ENCODE results near the gene ICAM2.

The ICAM2 gene

GRCh38 chr17:64067657-64068056 lies 47.2 kb upstream of the ICAM2 start:
- H3K4me3 ChIP-seq (ENCODE audit: insufficient read depth, low read length, poor library complexity, severe bottlenecking) = no peak overlapping the region
- TF ChIP-seq EZH2phosphoT487 (conservative IDR thresholded peaks at IDR 0.05; ENCODE audit: low read length) = no peak
- TF ChIP-seq CTCF (IDR thresholded peaks at IDR 0.05; ENCODE audit: insufficient read depth, low read length, poor library complexity, severe bottlenecking) = no peak
- no peak overlapping the region for H3K27ac ChIP-seq (ENCODE audit: low read depth, low read length)
- no peaks in the 10 kb centered on the region for H3K36me3 ChIP-seq (ENCODE audit: low read length)
- H3K4me2 ChIP-seq (ENCODE audit: low read depth, low read length, poor library complexity, severe bottlenecking) = no peak overlapping the region
- H3K9ac ChIP-seq (ENCODE audit: low read length) = no peak overlapping the region
- H4K20me1 ChIP-seq (ENCODE audit: low read depth, low read length) = no peaks in the 10 kb centered on the region
- no peaks in the 10 kb centered on the region for H3K27me3 ChIP-seq (ENCODE audit: low read length)
- H3K9me3 ChIP-seq (ENCODE audit: insufficient read depth, low read length) = peaks cover 9% of the 10 kb centered on the region; the same call in 1 of the 2 replicates
- H3K79me2 ChIP-seq (ENCODE audit: insufficient read depth, low read length) = no peaks in the 10 kb centered on the region
- no peak overlapping the region for H2AFZ ChIP-seq (ENCODE audit: low read depth, low read length, severe bottlenecking)
- H3F3A ChIP-seq (ENCODE audit: insufficient read depth) = no peaks in the 10 kb centered on the region
- no peaks in the 10 kb centered on the region for H3K9me2 ChIP-seq (replicated peaks; ENCODE audit: insufficient read depth, low read length)

GRCh38 chr17:64066716-64067115 lies 46.3 kb upstream of the ICAM2 start:
- Histone ChIP-seq H3K36me3 (ENCODE audit: low read length) (no peaks in the 10 kb centered on the region), H3K9me3 (ENCODE audit: insufficient read depth, low read length) (peaks cover 9% of the 10 kb centered on the region; the same call in 1 of the 2 replicates), H3K4me2 (ENCODE audit: low read depth, low read length, poor library complexity, severe bottlenecking) (no peak overlapping the region), H3K27me3 (ENCODE audit: low read length) (no peaks in the 10 kb centered on the region), H3K4me3 (ENCODE audit: insufficient read depth, low read length, poor library complexity, severe bottlenecking) (no peak overlapping the region), H3K9ac (ENCODE audit: low read length) (no peak overlapping the region), H3K9me2 (replicated peaks; ENCODE audit: insufficient read depth, low read length) (no peaks in the 10 kb centered on the region), H3K79me2 (ENCODE audit: insufficient read depth, low read length) (no peaks in the 10 kb centered on the region), H3F3A (ENCODE audit: insufficient read depth) (no peaks in the 10 kb centered on the region), H3K27ac (ENCODE audit: low read depth, low read length) (no peak overlapping the region), H4K20me1 (ENCODE audit: low read depth, low read length) (no peaks in the 10 kb centered on the region), H2AFZ (ENCODE audit: low read depth, low read length, severe bottlenecking) (no peak overlapping the region)
- TF ChIP-seq EZH2phosphoT487 (conservative IDR thresholded peaks at IDR 0.05; ENCODE audit: low read length) (no peak), CTCF (IDR thresholded peaks at IDR 0.05; ENCODE audit: insufficient read depth, low read length, poor library complexity, severe bottlenecking) (no peak)

- H3K9me2 ChIP-seq (replicated peaks; ENCODE audit: insufficient read depth, low read length) = no peaks in the 10 kb centered on the region
- no peaks in the 10 kb centered on the region for H3K36me3 ChIP-seq (ENCODE audit: low read length)
- H3K4me2 ChIP-seq (ENCODE audit: low read depth, low read length, poor library complexity, severe bottlenecking) = no peak overlapping the region
- H3K27ac ChIP-seq (ENCODE audit: low read depth, low read length) = no peak overlapping the region
- H3F3A ChIP-seq (ENCODE audit: insufficient read depth) = no peaks in the 10 kb centered on the region
- H4K20me1 ChIP-seq (ENCODE audit: low read depth, low read length) = no peaks in the 10 kb centered on the region
- no peaks in the 10 kb centered on the region for H3K27me3 ChIP-seq (ENCODE audit: low read length)
- TF ChIP-seq EZH2phosphoT487 (conservative IDR thresholded peaks at IDR 0.05; ENCODE audit: low read length) (no peak), CTCF (IDR thresholded peaks at IDR 0.05; ENCODE audit: insufficient read depth, low read length, poor library complexity, severe bottlenecking) (no peak)
- no peak overlapping the region for H3K4me3 ChIP-seq (ENCODE audit: insufficient read depth, low read length, poor library complexity, severe bottlenecking)
- H2AFZ ChIP-seq (ENCODE audit: low read depth, low read length, severe bottlenecking) = no peak overlapping the region
- no peaks in the 10 kb centered on the region for H3K79me2 ChIP-seq (ENCODE audit: insufficient read depth, low read length)
- no peak overlapping the region for H3K9ac ChIP-seq (ENCODE audit: low read length)
- H3K9me3 ChIP-seq (ENCODE audit: insufficient read depth, low read length) = peaks cover 9% of the 10 kb centered on the region; the same call in 1 of the 2 replicates
These were observed 44.7 kb upstream of the ICAM2 start for GRCh38 chr17:64065161-64065560.
